ENCODE results near the gene SOX5.
"Not testable (repeated sequence)": the region's sequence is repeated elsewhere in the genome, so short reads cannot be mapped to it uniquely, and the experiment has no call there.

Gene SOX5

DNA sequence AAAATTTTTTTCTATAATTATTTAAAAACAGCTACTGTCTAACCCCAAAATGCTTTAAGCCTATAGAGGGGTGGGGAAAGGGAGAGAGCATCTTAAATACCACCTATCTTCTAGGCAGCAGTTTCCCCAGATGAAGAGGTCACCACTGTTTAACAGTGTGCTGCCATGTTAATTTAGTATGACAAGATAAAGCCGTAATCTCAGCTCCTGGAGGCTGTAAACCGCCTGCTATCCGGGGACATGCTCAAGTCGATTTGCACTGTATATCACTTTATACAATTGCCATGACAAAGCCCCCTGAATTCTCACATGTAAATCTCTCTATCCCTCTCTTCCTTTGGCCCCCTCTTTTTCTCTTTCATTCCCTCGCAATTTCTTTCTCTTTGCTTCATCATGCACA is 68.5 kb downstream of the SOX5 start:
- no peak for DNase-seq (ENCODE audit: low read depth)
- TF ChIP-seq POLR2A (IDR thresholded peaks at IDR 0.05; ENCODE audit: extremely low read depth, insufficient read length) (no peak), MYC (IDR thresholded peaks at IDR 0.05; ENCODE audit: low read depth, low read length) (no peak)
- TF ChIP-seq, protein P1, sequence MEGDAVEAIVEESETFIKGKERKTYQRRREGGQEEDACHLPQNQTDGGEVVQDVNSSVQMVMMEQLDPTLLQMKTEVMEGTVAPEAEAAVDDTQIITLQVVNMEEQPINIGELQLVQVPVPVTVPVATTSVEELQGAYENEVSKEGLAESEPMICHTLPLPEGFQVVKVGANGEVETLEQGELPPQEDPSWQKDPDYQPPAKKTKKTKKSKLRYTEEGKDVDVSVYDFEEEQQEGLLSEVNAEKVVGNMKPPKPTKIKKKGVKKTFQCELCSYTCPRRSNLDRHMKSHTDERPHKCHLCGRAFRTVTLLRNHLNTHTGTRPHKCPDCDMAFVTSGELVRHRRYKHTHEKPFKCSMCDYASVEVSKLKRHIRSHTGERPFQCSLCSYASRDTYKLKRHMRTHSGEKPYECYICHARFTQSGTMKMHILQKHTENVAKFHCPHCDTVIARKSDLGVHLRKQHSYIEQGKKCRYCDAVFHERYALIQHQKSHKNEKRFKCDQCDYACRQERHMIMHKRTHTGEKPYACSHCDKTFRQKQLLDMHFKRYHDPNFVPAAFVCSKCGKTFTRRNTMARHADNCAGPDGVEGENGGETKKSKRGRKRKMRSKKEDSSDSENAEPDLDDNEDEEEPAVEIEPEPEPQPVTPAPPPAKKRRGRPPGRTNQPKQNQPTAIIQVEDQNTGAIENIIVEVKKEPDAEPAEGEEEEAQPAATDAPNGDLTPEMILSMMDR (IDR thresholded peaks at IDR 0.05; ENCODE audit: low read depth, low read length) = no peak
- TF ChIP-seq, protein P2, sequence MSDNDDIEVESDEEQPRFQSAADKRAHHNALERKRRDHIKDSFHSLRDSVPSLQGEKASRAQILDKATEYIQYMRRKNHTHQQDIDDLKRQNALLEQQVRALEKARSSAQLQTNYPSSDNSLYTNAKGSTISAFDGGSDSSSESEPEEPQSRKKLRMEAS (IDR thresholded peaks at IDR 0.05; ENCODE audit: low read depth, low read length) = no peak
- no peak overlapping the region for H3K4me3 ChIP-seq (ENCODE audit: low read depth, low read length)

DNA sequence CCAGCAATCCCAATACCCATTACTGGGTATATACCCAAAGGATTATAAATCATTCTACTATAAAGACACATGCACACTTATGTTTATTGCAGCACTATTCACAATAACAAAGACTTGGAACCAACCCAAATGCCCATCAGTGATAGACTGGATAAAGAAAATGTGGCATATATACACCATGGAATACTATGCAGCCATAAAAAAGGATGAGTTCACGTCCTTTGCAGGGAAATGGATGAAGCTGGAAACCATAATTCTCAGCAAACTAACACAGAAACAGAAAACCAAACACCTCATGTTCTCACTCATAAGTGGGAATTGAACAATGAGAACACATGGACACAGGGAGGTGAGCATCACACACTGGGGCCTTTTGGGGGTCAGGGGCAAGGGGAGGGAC is 72.9 kb downstream of the SOX5 start:
- DNase-seq (ENCODE audit: low read depth); H3K4me3 ChIP-seq (ENCODE audit: low read depth, low read length): not testable (repeated sequence)

DNA sequence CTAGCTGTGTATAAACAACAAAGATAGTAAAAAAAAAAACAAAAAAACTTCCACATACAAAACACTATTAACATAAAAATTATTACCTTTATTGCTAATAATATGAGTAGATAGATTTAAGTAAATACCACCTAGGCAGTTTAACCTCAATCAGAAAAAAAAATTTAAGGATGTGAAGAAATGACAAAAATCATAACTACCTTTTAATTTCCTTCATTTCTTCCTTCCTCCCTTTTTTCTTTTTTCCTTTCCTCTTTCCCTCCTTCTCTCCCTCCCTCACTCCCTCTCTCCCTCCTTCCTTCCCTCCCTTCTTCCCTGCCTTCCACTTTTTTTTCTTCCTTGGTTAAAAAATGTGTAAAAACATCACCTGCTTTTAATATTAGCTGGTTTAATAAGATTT is 81.7 kb downstream of the SOX5 start:
- no peak overlapping the region for H3K4me3 ChIP-seq (ENCODE audit: low read depth, low read length)
- no peak for DNase-seq (ENCODE audit: low read depth)
- TF ChIP-seq, protein P1 (IDR thresholded peaks at IDR 0.05; ENCODE audit: low read depth, low read length) = no peak
- TF ChIP-seq MYC (IDR thresholded peaks at IDR 0.05; ENCODE audit: low read depth, low read length) = no peak

DNA sequence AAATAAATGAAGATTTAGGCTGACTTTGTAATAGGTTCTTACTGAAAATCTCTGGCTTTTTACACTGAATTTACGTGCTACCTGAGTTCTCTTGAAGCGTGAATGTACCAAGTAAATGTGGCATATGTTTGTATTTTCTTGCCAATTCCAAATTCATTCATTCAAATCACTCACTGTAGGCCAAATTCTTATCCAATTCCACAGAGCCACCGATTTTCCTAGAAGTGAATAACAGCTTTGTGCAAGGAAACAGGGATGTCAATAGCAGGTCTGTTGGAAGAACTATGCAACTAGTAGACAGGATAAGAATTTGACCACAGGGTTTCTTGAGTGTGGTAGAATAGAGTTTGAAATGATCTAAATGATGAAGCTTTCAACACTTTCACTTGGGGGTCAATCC is 86.8 kb downstream of the SOX5 start:
- H3K4me3 ChIP-seq (ENCODE audit: low read depth, low read length) = no peak overlapping the region
- no peak for DNase-seq (ENCODE audit: low read depth)
- TF ChIP-seq POLR2A (IDR thresholded peaks at IDR 0.05; ENCODE audit: extremely low read depth, insufficient read length) (no peak), MYC (IDR thresholded peaks at IDR 0.05; ENCODE audit: low read depth, low read length) (no peak)
- TF ChIP-seq, protein P2 (IDR thresholded peaks at IDR 0.05; ENCODE audit: low read depth, low read length) = no peak
- TF ChIP-seq, protein P1 (IDR thresholded peaks at IDR 0.05; ENCODE audit: low read depth, low read length) = no peak

DNA sequence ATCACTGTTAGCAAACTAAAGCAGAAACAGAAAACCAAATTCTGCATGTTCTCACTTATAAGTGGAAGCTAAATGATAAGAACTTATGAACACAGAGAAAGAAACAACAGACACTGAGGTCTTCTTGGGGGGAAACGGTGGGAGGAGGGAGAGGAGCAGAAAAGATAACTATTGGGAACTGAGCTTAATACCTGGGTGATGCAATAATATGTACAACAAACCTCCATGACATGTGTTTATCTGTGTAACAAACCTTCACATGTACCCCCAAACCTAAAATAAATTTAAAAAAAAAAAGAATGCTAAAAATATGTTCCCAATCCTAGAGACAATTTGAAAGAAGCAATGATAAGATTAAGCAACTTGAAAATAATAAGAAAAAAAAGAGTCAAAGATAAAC is 89.5 kb downstream of the SOX5 start:
- H3K4me3 ChIP-seq (ENCODE audit: low read depth, low read length) = no peak overlapping the region
- TF ChIP-seq, protein P1 (IDR thresholded peaks at IDR 0.05; ENCODE audit: low read depth, low read length) = no peak
- no peak for TF ChIP-seq MYC (IDR thresholded peaks at IDR 0.05; ENCODE audit: low read depth, low read length)
- TF ChIP-seq, protein P2 (IDR thresholded peaks at IDR 0.05; ENCODE audit: low read depth, low read length) = no peak
- no peak for DNase-seq (ENCODE audit: low read depth)

DNA sequence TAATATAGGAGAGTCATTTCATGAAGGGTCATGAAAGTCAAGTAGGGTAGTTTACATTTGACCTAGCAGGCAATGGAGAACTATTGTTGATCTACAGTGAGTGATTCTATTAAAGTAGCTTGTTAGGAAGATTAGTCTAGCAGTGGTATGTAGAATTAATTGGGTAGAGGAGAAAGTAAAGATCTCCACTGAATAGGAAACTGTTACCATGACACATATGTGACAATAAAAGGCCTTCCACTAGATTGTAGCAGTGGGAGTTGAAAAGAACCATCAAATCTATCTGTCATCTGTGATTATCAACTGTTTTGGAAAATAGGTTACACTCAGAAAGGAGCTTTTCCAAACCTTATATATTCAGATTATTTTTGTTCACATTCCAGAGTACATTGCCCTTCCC is 92.3 kb downstream of the SOX5 start:
- TF ChIP-seq, protein P2 (IDR thresholded peaks at IDR 0.05; ENCODE audit: low read depth, low read length) = no peak
- TF ChIP-seq, protein P1 (IDR thresholded peaks at IDR 0.05; ENCODE audit: low read depth, low read length) = no peak
- TF ChIP-seq POLR2A (IDR thresholded peaks at IDR 0.05; ENCODE audit: extremely low read depth, insufficient read length) (no peak), MYC (IDR thresholded peaks at IDR 0.05; ENCODE audit: low read depth, low read length) (no peak)
- no peak for DNase-seq (ENCODE audit: low read depth)

More for the DNA sequence above, 92.3 kb downstream of the SOX5 start:
- no peak overlapping the region for H3K4me3 ChIP-seq (ENCODE audit: low read depth, low read length)

All from NB4 (cell line).